ENCODE results near the gene EYA4.

EYA4 gene, protein sequence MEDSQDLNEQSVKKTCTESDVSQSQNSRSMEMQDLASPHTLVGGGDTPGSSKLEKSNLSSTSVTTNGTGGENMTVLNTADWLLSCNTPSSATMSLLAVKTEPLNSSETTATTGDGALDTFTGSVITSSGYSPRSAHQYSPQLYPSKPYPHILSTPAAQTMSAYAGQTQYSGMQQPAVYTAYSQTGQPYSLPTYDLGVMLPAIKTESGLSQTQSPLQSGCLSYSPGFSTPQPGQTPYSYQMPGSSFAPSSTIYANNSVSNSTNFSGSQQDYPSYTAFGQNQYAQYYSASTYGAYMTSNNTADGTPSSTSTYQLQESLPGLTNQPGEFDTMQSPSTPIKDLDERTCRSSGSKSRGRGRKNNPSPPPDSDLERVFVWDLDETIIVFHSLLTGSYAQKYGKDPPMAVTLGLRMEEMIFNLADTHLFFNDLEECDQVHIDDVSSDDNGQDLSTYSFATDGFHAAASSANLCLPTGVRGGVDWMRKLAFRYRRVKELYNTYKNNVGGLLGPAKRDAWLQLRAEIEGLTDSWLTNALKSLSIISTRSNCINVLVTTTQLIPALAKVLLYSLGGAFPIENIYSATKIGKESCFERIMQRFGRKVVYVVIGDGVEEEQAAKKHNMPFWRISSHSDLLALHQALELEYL

DNA sequence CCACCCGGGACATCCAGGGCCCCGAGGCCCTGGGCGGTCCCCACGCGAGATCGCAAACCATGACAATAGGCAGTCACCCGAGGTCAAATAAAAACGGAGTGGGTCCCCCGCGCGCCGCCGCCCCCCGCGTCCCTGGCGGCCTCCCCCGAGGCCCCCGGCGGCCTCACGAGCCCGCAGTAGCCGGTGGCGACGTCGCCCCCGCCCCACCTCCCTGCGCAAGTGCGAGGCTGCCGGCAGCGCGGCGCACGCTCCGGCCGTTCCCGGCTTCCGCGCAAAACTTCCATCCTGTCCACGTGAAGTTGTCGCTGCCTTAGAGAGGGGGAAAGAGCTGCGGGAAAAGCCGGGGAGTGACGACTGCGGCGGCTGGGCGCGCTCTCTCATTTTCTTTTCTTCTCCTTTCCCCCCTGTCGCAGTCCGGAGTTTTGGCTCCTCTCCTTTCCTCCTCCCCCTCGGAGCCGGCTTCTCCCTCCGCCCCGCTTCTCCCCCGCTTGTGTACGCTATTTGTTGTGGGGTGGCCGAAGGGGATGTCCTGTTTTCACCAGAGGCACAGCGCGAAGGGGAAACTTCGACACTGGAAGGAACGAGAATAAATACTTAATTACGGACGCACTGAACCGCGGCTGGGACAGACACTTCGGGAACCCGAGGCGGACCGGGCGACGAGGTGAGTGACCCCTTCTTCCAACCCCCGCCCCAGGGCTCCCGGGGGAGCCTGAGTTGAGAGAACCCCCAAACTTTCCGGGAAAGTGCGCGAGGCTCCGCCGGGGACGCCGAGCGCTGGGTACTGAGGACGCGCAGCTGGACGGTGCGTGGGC, at the start of gene EYA4:
EYA4 (plus strand) TSS at position 272 of the 815 bp plus-strand sequence. CDS start 33,424 bp downstream, outside the sequence.
- no peak for DNase-seq (ENCODE audit: low read depth in 2 of 2, low spot score in 1 of 2)

DNA sequence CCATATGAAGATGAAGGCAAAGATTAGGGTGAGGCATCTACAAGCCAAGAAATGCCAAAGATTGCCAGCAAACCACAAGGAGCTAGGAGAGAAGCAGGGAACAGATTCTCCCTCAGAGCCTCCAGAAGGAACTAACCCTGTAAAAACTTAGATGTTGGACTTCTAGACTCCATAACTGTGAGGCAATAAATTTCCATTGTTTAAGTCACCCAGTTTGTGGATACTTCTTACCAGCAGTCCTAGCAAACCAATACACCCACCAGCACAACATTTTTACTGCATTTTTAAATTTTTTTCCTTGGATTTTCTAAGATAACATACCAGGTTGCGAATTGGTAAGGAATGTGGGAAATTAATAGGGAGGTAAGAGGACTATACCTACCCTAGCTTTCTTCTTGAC, 47.8 kb upstream of the EYA4 start:
- no peak for DNase-seq (ENCODE audit: low read depth in 2 of 2, low spot score in 1 of 2)

DNA sequence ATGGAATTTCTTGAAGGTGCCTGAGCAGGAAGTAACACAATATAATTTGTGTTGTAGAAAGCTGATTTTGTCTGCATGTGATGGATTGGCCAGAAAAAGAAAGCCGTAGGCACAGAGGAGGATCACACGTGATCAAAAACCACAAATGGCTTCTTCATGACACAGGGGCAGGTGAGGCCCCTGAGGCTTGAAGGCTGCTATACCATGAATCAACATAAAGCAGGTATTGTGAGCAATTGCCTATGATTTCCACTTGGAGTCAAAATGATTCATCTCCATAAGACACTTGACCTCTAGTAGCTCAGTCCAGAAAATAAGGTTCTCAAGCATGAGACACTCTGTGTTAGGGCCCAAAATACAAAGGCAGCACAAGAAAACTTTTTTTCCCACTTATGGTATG, 42.4 kb upstream of the EYA4 start:
- no peak for DNase-seq (ENCODE audit: low read depth in 2 of 2, low spot score in 1 of 2)

DNA sequence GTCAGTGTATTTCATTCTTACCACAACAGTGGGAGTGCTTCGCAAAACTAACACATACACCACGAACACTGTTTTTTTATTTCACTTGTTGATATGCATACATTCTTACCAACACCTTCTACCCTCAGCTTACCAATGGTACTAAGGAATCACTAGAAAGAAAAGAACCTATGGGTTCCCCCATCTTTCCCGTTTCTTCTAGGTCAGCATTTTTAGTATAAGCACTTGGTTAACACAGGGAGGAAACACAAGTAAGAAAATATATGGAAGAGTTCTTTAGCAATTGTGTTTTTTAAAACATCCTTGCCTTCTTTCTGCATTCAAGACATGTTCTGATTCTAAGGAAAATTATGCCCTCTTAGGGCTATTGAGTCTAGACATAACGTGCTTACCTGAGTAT, 39.9 kb upstream of the EYA4 start:
- no peak for DNase-seq (ENCODE audit: low read depth in 2 of 2, low spot score in 1 of 2)

DNA sequence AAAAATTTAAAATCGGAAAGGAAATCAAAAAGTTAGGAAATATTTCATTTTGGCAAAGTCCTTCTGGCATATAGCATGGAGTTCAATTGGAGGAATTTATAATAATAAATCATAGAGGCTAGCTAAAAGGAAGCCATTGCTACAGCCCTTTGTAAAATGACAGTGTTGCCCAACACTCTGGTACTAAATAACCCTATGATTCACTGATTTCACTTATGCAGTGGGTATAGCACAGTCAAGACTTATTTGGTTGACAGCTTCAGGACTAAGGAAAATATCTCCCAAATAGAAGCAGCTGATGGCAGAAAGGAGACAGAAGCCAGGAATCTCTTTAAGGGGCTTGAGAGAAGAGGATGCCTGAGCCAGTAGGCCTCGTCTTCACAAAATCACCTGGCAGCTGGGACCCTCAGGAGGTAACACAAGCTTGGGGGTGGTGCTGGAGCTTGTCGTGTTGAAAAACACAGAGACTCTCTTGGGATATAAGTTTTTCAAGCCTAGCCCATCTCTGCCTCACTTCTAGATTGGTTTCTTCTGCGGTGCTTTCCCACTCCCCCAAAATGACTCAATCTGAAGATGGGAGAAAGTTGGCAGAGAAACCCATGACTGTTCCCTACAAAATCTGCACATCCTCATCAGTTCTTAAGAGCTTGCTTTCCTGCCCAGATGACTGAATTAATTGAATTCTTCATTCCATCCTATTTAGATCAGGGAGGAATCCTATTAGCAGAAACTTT, 38.4 kb upstream of the EYA4 start:
- no peak for DNase-seq (ENCODE audit: low read depth in 2 of 2, low spot score in 1 of 2)

DNA sequence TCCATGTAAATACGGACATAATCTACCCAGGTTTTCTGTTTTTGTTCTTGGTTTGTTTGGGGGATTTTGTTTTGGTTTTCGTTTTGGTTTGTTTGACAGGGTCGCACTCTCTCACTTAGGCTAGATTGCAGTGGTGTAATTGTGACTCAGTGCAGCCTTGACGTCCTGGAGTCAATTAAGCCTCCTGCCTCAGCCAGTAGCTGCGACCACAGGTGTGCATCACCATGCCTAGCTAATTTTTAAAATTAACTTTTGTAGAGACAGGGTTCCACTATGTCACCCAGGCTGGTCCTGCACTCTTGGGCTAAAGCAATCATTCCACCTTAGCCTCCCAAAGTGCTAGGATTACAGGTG, 37.8 kb upstream of the EYA4 start:
- no peak for DNase-seq (ENCODE audit: low read depth in 2 of 2, low spot score in 1 of 2)

DNA sequence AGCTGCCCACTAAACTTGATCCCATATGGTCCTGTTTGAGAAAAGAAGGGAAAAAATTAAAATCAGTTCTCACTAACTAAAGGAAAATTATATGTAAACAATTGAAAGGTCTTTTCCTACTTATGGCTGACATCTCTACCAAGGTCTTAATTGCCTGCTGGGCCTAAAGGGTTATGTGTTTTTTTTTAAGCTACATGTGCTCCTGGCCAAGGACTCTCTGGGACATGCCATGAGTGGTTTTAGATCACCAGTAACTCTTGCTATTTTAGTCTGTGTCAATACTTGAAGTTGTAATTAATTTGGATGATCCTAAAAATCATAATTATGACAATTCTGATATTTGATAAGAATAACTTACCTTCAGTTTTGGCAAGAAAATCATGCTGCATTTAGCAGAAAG, 35.9 kb upstream of the EYA4 start:
- DNase-seq (ENCODE audit: low read depth in 2 of 2, low spot score in 1 of 2), result no peak

GRCh38 chr6:133206942-133207341, 34.2 kb upstream of the EYA4 start:
- no peak for DNase-seq (ENCODE audit: low read depth in 2 of 2, low spot score in 1 of 2)

DNA sequence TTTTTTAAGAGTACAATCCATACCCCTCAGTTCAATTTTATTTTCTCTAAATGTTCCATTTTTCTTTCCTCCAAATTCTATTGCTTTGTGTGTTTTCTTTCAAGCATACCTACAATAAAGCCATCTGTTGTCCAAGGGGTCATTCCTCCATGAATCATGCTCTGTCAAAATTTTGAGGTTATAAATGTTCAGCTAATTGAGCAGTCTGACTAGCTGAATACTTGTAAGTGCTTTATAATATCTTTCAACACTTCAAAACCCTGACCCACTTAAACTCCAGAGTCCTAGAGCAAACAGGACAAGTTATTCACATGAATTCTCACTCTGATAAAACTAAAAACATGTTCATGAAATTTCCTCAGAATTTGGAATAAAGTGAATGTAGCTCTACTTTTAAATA, 33.4 kb upstream of the EYA4 start:
- no peak for DNase-seq (ENCODE audit: low read depth in 2 of 2, low spot score in 1 of 2)

GRCh38 chr6:133208183-133208755, 32.9 kb upstream of the EYA4 start:
- DNase-seq (ENCODE audit: low read depth in 2 of 2, low spot score in 1 of 2), result no peak

- DNase-seq (ENCODE audit: low read depth in 2 of 2, low spot score in 1 of 2), result no peak
Observed at GRCh38 chr6:133214267-133214666, 26.9 kb upstream of the EYA4 start.

- no peak for DNase-seq (ENCODE audit: low read depth in 2 of 2, low spot score in 1 of 2)
Observed at GRCh38 chr6:133218852-133219251, 22.3 kb upstream of the EYA4 start.

DNA sequence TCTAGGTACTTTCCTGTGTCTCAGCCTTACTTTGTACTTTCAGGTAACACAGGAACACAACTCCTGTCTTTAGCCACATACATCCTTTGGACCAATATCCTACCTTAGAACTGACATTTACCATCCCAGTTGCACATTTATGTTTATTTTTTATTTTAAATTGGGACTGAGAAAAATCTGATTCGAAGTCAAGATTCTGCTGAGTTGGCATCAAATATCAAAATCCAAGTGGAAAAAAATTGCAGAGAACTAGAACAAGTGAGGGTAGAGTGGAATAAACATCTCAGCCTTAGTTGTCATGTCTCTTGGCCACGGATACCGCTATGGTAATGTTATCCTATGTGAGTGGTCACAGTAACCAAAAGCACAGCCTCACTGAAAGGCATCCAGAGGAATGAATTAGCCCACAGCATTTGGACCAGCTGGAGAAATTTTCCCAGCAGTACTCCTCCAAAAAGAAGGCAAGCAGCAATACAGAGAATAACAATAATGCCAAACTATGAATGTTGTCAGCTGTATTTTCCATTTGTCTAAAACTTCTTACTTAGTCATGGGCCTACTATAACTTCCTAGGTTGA, 17.6 kb upstream of the EYA4 start:
- no peak for DNase-seq (ENCODE audit: low read depth in 2 of 2, low spot score in 1 of 2)

DNA sequence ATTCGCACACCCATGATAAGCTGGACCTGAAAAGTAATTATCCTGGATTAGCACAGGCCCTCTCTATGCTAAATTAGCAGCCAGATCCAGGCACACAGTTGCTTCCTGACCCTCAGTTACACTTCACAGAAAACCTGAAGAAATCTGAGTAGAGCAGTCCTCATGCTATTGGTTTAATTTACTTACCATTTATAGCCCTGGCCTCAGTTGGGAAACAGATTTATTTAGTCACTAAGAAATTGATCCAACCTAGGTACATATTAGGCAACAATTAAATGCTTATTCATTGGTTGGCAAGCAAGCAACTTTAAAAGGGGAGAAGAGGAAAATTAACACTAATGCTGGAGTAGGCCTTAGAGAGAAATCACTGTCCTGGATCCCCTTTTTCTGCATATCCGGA, 15.6 kb upstream of the EYA4 start:
- no peak for DNase-seq (ENCODE audit: low read depth in 2 of 2, low spot score in 1 of 2)

DNA sequence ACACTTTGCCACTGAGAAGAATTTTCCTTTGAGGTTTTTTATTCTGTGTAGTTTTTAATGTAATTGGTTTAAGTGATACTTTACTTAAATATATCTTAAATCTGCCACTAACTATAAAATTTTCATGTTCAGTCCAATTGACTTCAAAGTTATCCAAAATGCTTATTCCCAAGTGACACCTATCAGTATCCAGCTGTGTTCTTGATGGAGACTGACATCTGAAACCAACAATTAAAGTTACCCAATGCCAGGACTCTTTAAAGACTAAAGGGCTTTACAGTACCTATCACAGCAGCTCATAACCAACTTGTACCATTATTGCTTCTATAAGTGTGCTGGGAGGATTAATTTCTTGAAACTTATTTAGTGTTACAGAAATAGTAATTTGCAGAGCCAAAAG, 13.8 kb upstream of the EYA4 start:
- DNase-seq (ENCODE audit: low read depth in 2 of 2, low spot score in 1 of 2), result no peak

DNA sequence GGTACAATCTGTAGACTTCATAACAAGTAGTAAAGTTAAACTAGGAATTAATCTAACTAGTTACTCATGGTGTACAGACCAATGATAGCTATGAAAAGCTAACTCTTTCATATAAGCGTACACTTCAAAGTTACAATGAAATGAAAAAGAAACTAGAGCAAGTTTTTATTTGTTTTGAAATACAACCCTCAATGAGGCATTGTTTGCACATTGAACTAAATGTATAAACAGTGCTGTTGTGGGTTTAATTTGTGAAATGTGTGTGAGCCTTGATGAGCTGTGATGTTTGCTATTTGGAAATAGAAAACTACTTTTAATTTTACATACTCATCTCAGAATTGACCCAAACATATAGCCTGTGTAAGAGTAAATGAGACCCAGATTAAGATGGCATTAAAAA, 11.1 kb upstream of the EYA4 start:
- DNase-seq (ENCODE audit: low read depth in 2 of 2, low spot score in 1 of 2), result no peak

GRCh38 chr6:133235221-133235620, 5.9 kb upstream of the EYA4 start:
- DNase-seq (ENCODE audit: low read depth in 2 of 2, low spot score in 1 of 2), result no peak

DNA sequence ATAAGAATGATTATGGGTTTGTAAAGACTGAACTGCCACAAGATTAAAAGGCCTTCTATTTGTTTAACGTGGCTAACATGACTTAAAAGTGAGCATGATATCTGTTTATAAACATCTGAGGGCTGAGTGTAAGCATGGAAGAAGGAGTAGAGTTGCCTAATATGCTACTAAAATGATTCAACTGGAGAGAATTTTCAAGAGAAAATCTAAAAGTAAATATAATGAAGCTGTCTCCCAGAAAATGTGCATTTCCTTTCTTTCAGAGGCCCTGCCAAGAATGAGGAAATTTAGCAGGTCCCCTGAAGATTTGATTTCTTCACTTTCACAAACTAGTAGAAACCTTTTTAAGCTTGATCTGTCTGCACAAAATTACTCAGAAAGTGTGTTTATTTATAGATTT, 4.2 kb upstream of the EYA4 start:
- no peak for DNase-seq (ENCODE audit: low read depth in 2 of 2, low spot score in 1 of 2)

DNA sequence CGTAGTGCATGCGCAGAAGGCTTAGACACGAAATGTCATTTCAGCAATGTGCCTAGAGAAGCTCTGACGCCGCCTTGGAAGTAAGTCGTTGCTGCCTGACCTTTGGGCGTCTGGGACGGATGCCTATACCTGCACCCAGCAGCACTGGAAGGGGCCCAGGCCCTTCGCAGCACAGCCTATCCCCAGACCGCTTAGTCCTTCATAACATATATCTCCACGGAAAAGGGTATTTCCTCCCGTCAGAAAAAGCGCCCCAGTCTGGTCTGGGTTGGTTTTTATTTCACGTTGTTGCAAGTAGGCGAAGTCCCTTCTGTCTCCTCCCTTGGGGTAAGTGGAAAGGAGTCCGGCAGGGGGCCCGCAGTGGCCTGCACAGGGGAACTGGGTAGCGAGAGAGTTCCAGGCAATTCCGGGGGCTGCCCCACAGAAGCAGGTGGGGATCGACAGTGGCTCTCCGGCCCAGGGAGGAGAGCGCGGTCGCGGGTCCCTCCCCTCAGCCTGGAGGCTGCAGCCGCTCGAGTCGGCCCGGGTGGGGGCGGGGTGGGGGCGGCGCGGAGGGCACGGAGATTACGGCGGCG, 559 bp upstream of the EYA4 start:
- DNase-seq (ENCODE audit: low read depth in 2 of 2, low spot score in 1 of 2), result no peak

GRCh38 chr6:133241901-133242636, 912 bp downstream of the EYA4 start:
- no peak for DNase-seq (ENCODE audit: low read depth in 2 of 2, low spot score in 1 of 2)

Measured in stimulated activated CD8-positive, alpha-beta memory T cell treated with anti-CD3 and anti-CD28 coated beads, Interleukin-4, amount 100 ng/mL, for 4 hours (primary cell).